Fibroblast of pulmonary artery (primary cell): ENCODE data around the gene TBC1D16.
A peak's percentile ranks its signal among the peaks of the same experiment; 100 is the strongest.

Experiments used
- DNase-seq: peaks from one replicate; pipeline ENCODE4 v3.0.0-alpha.2; 2010; ENCODE audit warnings: low read depth
- H3K4me3 ChIP-seq: replicated peaks from 2 replicates; pipeline ENCODE4 v1.5.1; 2011; ENCODE audit warnings: low read depth, mild to moderate bottlenecking, control low read depth, low read length, moderate library complexity
- TF ChIP-seq, protein P1 (sequence below): IDR thresholded peaks from 2 replicates; pipeline ENCODE4 v1.5.1; 2011; ENCODE audit warnings: mild to moderate bottlenecking, control low read depth, low read length, inconsistent platforms; ENCODE audit errors: missing control alignments

The TBC1D16 gene

DNA sequence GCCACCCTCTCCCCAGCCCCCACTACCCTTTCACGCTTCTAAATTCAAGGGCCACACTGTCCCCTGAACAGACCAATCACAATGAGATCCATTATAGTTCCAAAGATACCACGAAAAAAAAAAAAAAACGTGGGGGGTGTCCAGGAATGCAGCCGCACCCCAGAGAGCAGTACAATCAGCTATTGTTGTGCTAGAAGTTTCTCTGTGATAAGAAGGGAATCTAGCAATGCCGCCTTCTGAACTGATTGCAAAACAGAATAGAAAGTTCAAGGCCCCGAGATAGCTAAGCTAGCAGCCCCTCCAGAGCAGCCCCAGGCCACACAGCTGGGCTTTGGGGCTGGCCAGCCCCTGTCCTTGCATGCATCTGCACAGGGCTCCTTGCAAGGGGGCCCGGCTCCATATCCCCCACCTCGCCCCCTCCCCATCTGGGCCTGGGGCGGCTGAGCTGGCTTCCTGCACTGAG, 109.5 kb downstream of the TBC1D16 start:
- DNase-seq: no peak
- TF ChIP-seq, protein P1, sequence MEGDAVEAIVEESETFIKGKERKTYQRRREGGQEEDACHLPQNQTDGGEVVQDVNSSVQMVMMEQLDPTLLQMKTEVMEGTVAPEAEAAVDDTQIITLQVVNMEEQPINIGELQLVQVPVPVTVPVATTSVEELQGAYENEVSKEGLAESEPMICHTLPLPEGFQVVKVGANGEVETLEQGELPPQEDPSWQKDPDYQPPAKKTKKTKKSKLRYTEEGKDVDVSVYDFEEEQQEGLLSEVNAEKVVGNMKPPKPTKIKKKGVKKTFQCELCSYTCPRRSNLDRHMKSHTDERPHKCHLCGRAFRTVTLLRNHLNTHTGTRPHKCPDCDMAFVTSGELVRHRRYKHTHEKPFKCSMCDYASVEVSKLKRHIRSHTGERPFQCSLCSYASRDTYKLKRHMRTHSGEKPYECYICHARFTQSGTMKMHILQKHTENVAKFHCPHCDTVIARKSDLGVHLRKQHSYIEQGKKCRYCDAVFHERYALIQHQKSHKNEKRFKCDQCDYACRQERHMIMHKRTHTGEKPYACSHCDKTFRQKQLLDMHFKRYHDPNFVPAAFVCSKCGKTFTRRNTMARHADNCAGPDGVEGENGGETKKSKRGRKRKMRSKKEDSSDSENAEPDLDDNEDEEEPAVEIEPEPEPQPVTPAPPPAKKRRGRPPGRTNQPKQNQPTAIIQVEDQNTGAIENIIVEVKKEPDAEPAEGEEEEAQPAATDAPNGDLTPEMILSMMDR: no peak
- no peak overlapping the region for H3K4me3 ChIP-seq

DNA sequence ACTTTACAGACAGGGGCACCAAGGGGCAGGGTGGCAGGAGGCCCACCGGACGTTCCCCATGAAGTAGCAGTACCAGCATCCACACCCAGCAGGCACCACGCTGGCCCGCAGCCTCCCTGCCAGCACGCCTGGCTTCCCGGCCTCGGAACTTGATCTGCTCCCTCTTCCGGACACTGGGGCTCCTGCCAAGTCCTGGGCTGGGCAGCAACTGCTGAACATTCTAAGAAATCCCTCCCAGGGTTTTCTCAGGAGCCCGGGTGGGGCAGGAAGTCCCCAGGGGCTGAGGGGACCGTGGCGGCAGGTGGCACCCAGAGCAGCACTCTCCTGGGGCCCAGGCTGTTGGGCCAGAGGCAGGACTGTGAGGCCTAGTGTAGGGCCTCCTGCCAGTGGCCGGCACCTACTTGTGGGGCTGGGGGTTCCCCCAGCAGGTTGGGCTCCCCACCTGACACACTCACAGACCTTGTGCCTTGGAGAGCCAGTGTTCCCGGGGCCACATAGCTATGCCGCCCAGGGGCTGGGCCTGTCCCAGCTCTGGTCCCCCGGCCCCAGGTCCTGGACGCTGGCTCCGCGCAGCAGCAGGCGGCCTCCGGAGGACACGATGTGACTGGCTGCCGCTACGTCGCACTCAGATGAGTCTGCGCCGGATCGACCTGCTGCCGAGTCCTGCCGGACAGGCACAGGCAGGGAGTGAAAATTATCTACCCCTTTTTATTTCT, 110.3 kb downstream of the TBC1D16 start:
- peak; percentile 25 for DNase-seq
- no peak overlapping the region for H3K4me3 ChIP-seq
- TF ChIP-seq, protein P1: no peak

DNA sequence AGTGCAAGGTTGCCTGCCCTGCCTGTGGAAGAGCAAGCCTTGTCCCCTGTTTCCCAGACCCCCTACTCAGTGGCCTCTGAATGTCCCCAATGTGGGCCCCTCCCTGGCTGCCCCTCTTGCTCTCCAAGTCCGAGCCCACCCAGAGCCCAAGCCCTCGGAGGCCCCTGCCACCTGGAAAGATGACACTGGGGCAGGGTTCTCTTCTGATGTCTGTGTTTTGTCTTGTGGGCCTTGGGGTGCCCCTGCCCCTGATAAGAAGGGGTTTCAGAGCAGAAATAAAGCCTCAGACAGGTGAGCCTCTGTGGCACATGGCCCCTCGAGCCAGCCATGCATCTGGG, 111.1 kb downstream of the TBC1D16 start:
- H3K4me3 ChIP-seq: no peak overlapping the region
- no peak for DNase-seq
- TF ChIP-seq, protein P1: no peak

DNA sequence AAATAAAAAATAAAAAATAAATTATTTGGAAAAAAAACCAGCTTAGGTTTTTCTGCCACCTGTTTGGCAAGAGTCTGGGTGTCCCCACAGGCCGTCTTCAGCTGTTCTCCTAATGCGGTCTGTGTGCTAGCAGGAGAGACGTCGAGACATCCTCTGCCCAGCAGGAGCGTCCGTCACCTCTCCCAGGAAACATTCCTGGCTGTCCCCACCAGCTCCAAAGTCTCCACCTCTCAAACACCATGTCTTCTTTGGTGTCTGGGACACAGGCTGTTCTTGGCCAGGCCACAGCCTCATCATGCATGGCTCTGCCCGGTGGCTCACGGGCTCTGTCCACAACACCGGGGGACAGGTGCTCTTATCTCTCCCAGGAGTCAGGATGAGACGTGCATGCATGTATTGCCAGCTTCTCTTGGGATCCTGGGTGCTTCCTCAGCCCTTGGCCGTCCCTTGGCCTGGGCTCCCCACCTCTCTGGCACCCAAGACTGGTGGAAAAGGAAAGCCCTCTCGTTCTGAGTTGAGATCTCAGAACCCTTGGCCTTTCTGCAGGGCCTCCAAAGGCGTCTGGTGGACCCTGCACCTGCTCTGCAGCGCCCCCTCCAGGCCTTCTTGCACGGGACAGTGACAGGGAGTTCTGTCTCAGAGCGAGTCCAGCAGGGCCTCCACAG, 111.6 kb downstream of the TBC1D16 start:
- peak; percentile 34 for DNase-seq
- no peak overlapping the region for H3K4me3 ChIP-seq
- TF ChIP-seq, protein P1: peak; percentile 54

DNA sequence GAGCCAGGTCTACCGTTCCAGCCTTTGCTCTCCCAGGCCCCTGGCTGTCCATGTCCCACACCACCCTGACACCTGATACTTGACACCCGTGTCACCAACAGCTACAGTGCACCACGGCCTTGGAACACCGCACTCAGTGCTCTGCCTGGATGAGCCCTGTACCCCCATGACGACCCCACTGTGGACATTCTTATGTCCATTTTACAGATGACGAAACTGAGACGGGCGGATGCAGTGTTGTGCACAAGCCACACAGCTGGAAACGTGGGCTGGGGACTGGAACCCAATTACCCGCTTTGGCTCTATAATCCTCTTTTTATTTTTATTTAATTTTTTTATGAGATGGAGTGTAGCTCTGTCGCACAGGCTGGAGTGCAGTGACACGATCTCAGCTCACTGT, 112.9 kb downstream of the TBC1D16 start:
- DNase-seq: no peak
- TF ChIP-seq, protein P1: no peak
- no peak overlapping the region for H3K4me3 ChIP-seq

DNA sequence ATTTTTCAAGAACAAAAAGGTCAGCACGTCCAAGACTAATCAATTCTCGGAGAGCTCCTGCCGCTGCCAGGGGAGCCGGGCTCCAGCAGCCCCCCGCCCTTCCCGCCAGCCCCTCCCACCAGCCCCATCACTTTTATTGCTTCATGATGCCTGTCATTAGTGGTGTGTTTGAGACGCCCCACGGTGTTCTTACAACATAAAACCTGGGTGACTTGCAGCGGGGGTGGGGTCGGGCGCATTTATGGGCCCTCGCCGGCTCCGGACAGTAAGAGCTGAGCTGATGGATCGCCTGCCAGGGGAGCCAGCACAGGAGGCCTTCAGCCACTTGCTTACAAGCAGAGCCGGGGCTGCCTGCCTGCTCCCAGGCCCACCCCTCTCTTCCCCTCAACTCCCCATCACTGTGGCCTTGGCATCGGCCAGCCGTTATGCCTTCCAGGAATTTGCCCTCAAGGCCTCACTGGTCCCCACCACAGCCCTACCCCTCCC, 113.5 kb downstream of the TBC1D16 start:
- no peak for DNase-seq
- H3K4me3 ChIP-seq: no peak overlapping the region
- TF ChIP-seq, protein P1: no peak
